ENCODE measurements around the gene REEP5.
"Not testable (repeated sequence)": the region's sequence is repeated elsewhere in the genome, so short reads cannot be mapped to it uniquely, and the experiment has no call there.

REEP5 gene

GRCh38 chr5:112931473-112931872, 9.4 kb upstream of the REEP5 start:
- no peak for DNase-seq

GRCh38 chr5:112930082-112930344, 8.0 kb upstream of the REEP5 start:
- DNase-seq: peak; percentile 16

- no peak for DNase-seq
These were observed 7.5 kb upstream of the REEP5 start for GRCh38 chr5:112929336-112930081.

- no peak for DNase-seq
These were observed 2.0 kb upstream of the REEP5 start for GRCh38 chr5:112923988-112924387.

- peak; percentile 19 for DNase-seq
These were observed 1.3 kb upstream of the REEP5 start for GRCh38 chr5:112923148-112923917.

- DNase-seq: peak; percentile 41
These were observed 798 bp downstream of the REEP5 start for GRCh38 chr5:112921026-112921832.

- DNase-seq: no peak
These were observed 2.1 kb downstream of the REEP5 start for GRCh38 chr5:112919972-112920371.

- DNase-seq: no peak
These were observed 3.3 kb downstream of the REEP5 start for GRCh38 chr5:112918679-112919078.

GRCh38 chr5:112918136-112918535, 3.9 kb downstream of the REEP5 start:
- DNase-seq: no peak

- DNase-seq: no peak
These were observed 4.5 kb downstream of the REEP5 start for GRCh38 chr5:112917453-112917995.

GRCh38 chr5:112915831-112916230, 6.2 kb downstream of the REEP5 start:
- no peak for DNase-seq

GRCh38 chr5:112914584-112914983, 7.4 kb downstream of the REEP5 start:
- no peak for DNase-seq

- no peak for DNase-seq
These were observed 11.5 kb downstream of the REEP5 start for GRCh38 chr5:112910529-112910928.

- DNase-seq: no peak
These were observed 13.2 kb downstream of the REEP5 start for GRCh38 chr5:112908854-112909253.

GRCh38 chr5:112907166-112907631, 14.8 kb downstream of the REEP5 start:
- no peak for DNase-seq

- no peak for DNase-seq
These were observed 15.4 kb downstream of the REEP5 start for GRCh38 chr5:112906637-112907036.

- DNase-seq: not testable (repeated sequence)
These were observed 17.0 kb downstream of the REEP5 start for GRCh38 chr5:112904996-112905395.

- DNase-seq: no peak
These were observed 19.5 kb downstream of the REEP5 start for GRCh38 chr5:112902561-112902960.

- no peak for DNase-seq
These were observed 26.3 kb downstream of the REEP5 start for GRCh38 chr5:112895682-112896081.

- no peak for DNase-seq
These were observed 29.3 kb downstream of the REEP5 start for GRCh38 chr5:112892776-112893175.

- DNase-seq: not testable (repeated sequence)
These were observed 30.0 kb downstream of the REEP5 start for GRCh38 chr5:112892066-112892465.

GRCh38 chr5:112886975-112887374, 35.1 kb downstream of the REEP5 start:
- no peak for DNase-seq

- DNase-seq: no peak
These were observed 37.0 kb downstream of the REEP5 start for GRCh38 chr5:112885001-112885400.
